Neural cell (in vitro differentiated cells): Measurements from ENCODE around the gene KLHL2. TPM values are rescaled to one million over a fixed set of nuclear protein-coding genes. Genes with fewer than 3 reads are reported as not detected.
"Not testable (repeated sequence)": the region's sequence is repeated elsewhere in the genome, so short reads cannot be mapped to it uniquely, and the experiment has no call there.

Experiments
- H2AFZ ChIP-seq: fragments of 200-600, 300-800 bp; sonication (generic), shearing (Covaris generic); 2 replicates; pipeline ENCODE4 v1.6.0; 2014; ENCODE audit warnings: low read depth, mild to moderate bottlenecking, antibody characterized with exemption, low read length, moderate library complexity
- H3F3A ChIP-seq: fragments of 200-600 bp; shearing (Covaris generic); 2 replicates; pipeline ENCODE4 v1.6.1; 2016; ENCODE audit warnings: mild to moderate bottlenecking, moderate library complexity, mixed read lengths, antibody characterized with exemption, low read length; ENCODE audit not compliant: insufficient read depth, poor library complexity, severe bottlenecking
- H3K27ac ChIP-seq: fragments of 200-600, 300-800 bp; sonication (generic), shearing (Covaris generic); 2 replicates; pipeline ENCODE4 v1.5.1; 2014; ENCODE audit warnings: mild to moderate bottlenecking, low read length, moderate library complexity
- H3K27me3 ChIP-seq: fragments of 300-800, 200-600 bp; sonication (generic), shearing (Covaris generic); 2 replicates; pipeline ENCODE4 v1.6.0; 2014; ENCODE audit warnings: mild to moderate bottlenecking, low read depth, low read length, moderate library complexity; ENCODE audit not compliant: insufficient read depth
- H3K36me3 ChIP-seq: fragments of 300-800, 200-600 bp; sonication (generic), shearing (Covaris generic); 2 replicates; pipeline ENCODE4 v1.5.1; 2014; ENCODE audit warnings: mild to moderate bottlenecking, antibody characterized with exemption, low read length, moderate library complexity; ENCODE audit not compliant: insufficient read depth
- H3K4me2 ChIP-seq: fragments of 300-800, 200-600 bp; sonication (generic), shearing (Covaris generic); 2 replicates; pipeline ENCODE4 v1.6.0; 2014; ENCODE audit warnings: mild to moderate bottlenecking, low read length
- H3K4me3 ChIP-seq: fragments of 300-800, 200-600 bp; sonication (generic), shearing (Covaris generic); 2 replicates; pipeline ENCODE4 v1.5.1; 2014; ENCODE audit warnings: mild to moderate bottlenecking, low read length, moderate library complexity
- H3K79me2 ChIP-seq: fragments of 200-600 bp; shearing (Covaris generic); replicated peaks from 2 replicates; pipeline ENCODE4 v1.6.0; 2014; ENCODE audit warnings: mild to moderate bottlenecking, low read length, moderate library complexity; ENCODE audit not compliant: insufficient read depth
- H3K9ac ChIP-seq: fragments of 300-800, 200-600 bp; sonication (generic), shearing (Covaris generic); 2 replicates; pipeline ENCODE4 v1.6.1; 2016; ENCODE audit warnings: mild to moderate bottlenecking, low read length, mixed read lengths
- H3K9me2 ChIP-seq: fragments of 200-600 bp; shearing (Covaris generic); 2 replicates; pipeline ENCODE4 v1.6.1; 2016; ENCODE audit warnings: mild to moderate bottlenecking, low read length, mixed read lengths; ENCODE audit not compliant: insufficient read depth
- H3K9me3 ChIP-seq: fragments of 200-600, 300-800 bp; sonication (generic), shearing (Covaris generic); 2 replicates; pipeline ENCODE4 v1.6.1; 2016; ENCODE audit warnings: mild to moderate bottlenecking, mixed run types, low read length, moderate library complexity, mixed read lengths
- H4K20me1 ChIP-seq: fragments of 200-600 bp; shearing (Covaris generic); 2 replicates; pipeline ENCODE4 v1.6.1; 2016; ENCODE audit warnings: mild to moderate bottlenecking, mixed run types; ENCODE audit not compliant: insufficient read depth
- EZH2 ChIP-seq: fragments of 200-600, 300-800 bp; shearing (Covaris generic), sonication (generic); IDR thresholded peaks from 2 replicates; pipeline ENCODE4 v1.6.1; 2014; ENCODE audit warnings: antibody characterized with exemption, low read length, borderline replicate concordance, mild to moderate bottlenecking; ENCODE audit not compliant: insufficient read depth, poor library complexity, severe bottlenecking
- MXI1 ChIP-seq: fragments of 450-650 bp; conservative IDR thresholded peaks from 2 replicates; pipeline ENCODE4 v1.6.1; 2014; ENCODE audit warnings: antibody characterized with exemption, mild to moderate bottlenecking; ENCODE audit not compliant: poor library complexity, severe bottlenecking
- POLR2AphosphoS5 ChIP-seq: IDR thresholded peaks from 2 replicates; pipeline ENCODE4 v1.6.1; 2012
- RAD21 ChIP-seq: fragments of 450-650 bp; conservative IDR thresholded peaks from 2 replicates; pipeline ENCODE4 v1.6.1; 2014; ENCODE audit warnings: antibody characterized with exemption, mild to moderate bottlenecking, moderate library complexity
- SMC3 ChIP-seq: fragments of 450-650 bp; conservative IDR thresholded peaks from 2 replicates; pipeline ENCODE4 v1.6.1; 2014; ENCODE audit warnings: antibody characterized with exemption, mild to moderate bottlenecking, moderate library complexity; ENCODE audit not compliant: poor library complexity
- TAF1 ChIP-seq: IDR thresholded peaks from 2 replicates; pipeline ENCODE4 v1.6.1; 2012; ENCODE audit warnings: low read depth
- polyA plus RNA-seq: library from polyadenylated mRNA; depleted of rRNA; stranded (reverse); fragments of >200 nt; gene quantifications from 2 replicates; pipeline ENCODE4 v1.2.3, GENCODE V29; 2014
- TF ChIP-seq, protein P1 (sequence below): fragments of 450-650 bp; IDR thresholded peaks from 2 replicates; pipeline ENCODE4 v1.5.1; 2014; ENCODE audit warnings: antibody characterized with exemption, mild to moderate bottlenecking, moderate library complexity; ENCODE audit not compliant: poor library complexity, severe bottlenecking

KLHL2 gene
- polyA plus RNA-seq, 1 donor from 2014 or later: 42.8 TPM

DNA sequence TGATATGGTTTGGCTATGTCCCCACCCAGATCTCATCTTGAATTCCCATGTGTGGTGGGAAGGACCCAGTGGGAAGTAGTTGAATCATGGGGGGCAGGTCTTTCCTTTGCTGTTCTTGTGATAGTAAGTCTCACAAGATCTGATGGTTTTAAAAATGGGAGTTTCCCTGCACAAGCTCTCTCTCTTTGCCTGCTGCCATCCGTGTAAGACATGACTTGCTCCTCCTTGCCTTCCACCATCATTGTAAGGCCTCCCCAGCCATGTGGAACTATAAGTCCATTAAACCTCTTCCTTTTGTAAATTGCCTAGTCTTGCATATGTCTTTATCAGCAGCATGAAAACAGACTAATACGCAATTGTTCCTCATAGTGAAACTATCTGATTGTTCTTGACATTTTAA, 66.1 kb downstream of the KLHL2 start:
- H3K9me2 ChIP-seq, H3K4me3 ChIP-seq, H2AFZ ChIP-seq, H3K36me3 ChIP-seq, H4K20me1 ChIP-seq, H3K27ac ChIP-seq, H3K4me2 ChIP-seq, H3K9ac ChIP-seq, H3K79me2 ChIP-seq, H3K27me3 ChIP-seq, H3F3A ChIP-seq, H3K9me3 ChIP-seq: not testable (repeated sequence)

DNA sequence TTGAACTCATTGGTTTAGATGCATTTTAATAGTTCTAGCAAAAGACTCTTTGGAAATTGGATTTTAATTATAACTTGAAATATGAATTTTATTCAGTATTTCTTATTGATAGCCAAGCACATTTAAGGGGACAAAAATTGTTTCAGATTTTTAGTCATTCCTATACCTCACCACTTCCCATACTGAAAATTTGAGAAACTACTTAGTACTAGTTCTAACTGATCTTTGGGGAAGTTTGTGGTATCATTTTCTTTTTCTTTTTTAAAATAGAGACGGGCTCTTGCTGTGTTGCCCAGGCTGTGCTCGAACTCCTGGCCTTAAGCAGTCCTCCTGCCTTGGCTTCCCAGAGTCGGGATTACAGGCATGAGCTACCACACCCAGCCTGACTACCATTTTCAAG, 68.0 kb downstream of the KLHL2 start:
- not testable (repeated sequence) for H3K4me2 ChIP-seq, H3K36me3 ChIP-seq, H3K27me3 ChIP-seq, H3K27ac ChIP-seq, H4K20me1 ChIP-seq, H3F3A ChIP-seq, H3K79me2 ChIP-seq, H3K9me2 ChIP-seq, H3K9me3 ChIP-seq, H3K9ac ChIP-seq, H2AFZ ChIP-seq, H3K4me3 ChIP-seq

DNA sequence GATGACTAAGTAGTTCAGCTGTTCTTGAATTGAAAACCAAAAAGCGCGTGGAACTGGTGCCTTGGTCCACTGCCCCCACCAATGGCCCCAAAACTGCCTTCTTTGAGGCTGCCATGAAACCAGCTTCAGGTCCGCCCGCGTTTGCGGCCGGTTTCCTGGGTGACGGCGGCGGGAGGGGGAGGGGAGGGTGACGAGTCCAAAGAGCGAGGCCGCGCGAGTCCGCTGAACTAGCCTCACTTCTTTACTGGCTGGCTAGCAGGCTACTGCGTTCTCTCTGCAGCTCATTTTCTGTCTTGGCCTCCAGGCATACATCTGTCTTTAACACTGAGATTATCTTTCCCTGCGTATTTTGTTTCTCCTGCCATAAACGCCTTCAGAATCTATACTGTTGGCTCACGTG, 72.2 kb downstream of the KLHL2 start:
- not testable (repeated sequence) for H3K27me3 ChIP-seq, H3K4me3 ChIP-seq, H3K9me3 ChIP-seq, H3K4me2 ChIP-seq, H3F3A ChIP-seq, H3K9me2 ChIP-seq, H3K27ac ChIP-seq, H2AFZ ChIP-seq, H3K9ac ChIP-seq, H4K20me1 ChIP-seq, H3K79me2 ChIP-seq, H3K36me3 ChIP-seq

DNA sequence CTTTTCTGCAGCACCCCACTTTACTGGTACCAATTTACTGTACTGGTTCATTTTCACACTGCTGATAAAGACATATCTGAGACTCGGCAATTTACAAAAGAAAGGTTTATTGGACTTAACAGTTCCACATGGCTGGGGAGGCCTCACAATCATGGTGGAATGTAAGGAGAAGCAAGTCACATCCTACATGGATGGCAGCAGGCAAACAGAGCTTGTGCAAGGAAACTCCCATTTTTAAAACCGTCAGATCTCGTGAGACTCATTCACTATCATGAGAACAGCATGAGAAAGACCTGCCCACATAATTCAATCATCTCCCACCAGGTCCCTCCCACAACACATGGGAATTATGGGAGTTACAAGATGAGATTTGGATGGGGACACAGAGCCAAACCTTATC, 77.3 kb downstream of the KLHL2 start:
- not testable (repeated sequence) for H3K9ac ChIP-seq, H3K9me2 ChIP-seq, H3K4me3 ChIP-seq, H3F3A ChIP-seq, H3K36me3 ChIP-seq, H3K27me3 ChIP-seq, H3K79me2 ChIP-seq, H3K4me2 ChIP-seq, H3K27ac ChIP-seq, H4K20me1 ChIP-seq, H3K9me3 ChIP-seq, H2AFZ ChIP-seq

DNA sequence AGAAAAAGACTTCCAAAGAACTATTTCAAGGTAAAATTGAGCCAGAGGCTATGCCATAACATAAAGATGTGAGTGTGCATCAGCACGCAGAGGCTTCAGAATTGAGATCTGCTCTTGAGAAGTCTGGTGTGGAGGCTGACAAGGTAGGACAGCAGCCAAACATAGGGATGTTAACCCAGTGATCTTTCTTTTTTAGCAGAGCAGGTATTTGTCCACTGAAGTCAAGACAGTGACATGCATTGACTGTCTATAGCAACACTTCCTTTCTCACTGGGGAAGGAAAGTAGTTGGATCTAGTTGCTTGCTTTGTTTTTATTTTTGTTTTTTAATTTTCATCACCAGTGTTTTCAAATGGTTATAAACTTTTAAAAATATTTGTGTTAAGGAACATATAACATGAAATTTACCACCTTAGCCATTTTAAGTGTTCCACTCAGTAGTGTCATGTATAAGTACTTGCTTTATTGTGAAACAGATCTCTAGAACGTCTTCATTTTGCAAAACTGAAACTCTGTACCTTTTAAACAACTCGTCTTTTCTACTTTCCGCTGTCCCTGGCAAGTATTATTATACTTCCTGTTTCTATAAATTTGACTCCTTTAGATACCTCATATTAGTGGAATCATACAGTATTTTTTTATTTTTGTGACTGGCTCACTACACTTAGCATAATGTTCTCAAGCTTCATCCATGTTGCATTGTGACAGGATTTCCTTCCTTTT, 79.4 kb downstream of the KLHL2 start:
- not testable (repeated sequence) for H3K4me3 ChIP-seq, H4K20me1 ChIP-seq, H3K36me3 ChIP-seq, H3K4me2 ChIP-seq, H3K9me3 ChIP-seq, H3K79me2 ChIP-seq, H3K9ac ChIP-seq, H3K27ac ChIP-seq, H2AFZ ChIP-seq, H3F3A ChIP-seq, H3K9me2 ChIP-seq, H3K27me3 ChIP-seq

DNA sequence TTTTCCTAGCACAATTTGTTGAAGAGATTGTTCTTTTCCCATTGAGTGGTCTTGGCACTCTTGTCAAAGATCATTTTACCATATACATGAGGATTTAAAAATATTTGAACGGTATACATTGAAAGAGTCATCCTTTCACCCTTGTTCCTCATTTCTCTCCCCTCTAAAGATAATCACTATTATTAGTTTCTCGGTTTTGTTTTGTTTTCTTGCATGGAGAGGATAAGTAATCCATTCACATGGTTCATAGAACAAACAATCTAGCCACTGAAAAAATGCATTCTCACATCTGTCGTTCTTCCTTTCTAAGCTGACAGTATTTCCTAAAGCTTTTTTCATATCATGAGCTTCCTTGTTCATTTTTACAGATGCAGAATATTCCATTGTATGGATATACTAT, 80.9 kb downstream of the KLHL2 start:
- H3K4me2 ChIP-seq: no peak overlapping the region
- no peak overlapping the region for H3K27ac ChIP-seq
- H4K20me1 ChIP-seq: no peaks in the 10 kb centered on the region
- no peak overlapping the region for H2AFZ ChIP-seq
- H3F3A ChIP-seq: no peaks in the 10 kb centered on the region
- no peaks in the 10 kb centered on the region for H3K36me3 ChIP-seq
- no peaks in the 10 kb centered on the region for H3K9me3 ChIP-seq
- H3K9ac ChIP-seq: no peak overlapping the region
- H3K9me2 ChIP-seq: no peaks in the 10 kb centered on the region
- no peaks in the 10 kb centered on the region for H3K27me3 ChIP-seq
- no peaks in the 10 kb centered on the region for H3K79me2 ChIP-seq
- no peak overlapping the region for H3K4me3 ChIP-seq
- TF ChIP-seq SMC3: no peak
- no peak for TF ChIP-seq RAD21
- no peak for TF ChIP-seq TAF1
- no peak for TF ChIP-seq POLR2AphosphoS5
- no peak for TF ChIP-seq MXI1
- no peak for TF ChIP-seq EZH2
- TF ChIP-seq, protein P1, sequence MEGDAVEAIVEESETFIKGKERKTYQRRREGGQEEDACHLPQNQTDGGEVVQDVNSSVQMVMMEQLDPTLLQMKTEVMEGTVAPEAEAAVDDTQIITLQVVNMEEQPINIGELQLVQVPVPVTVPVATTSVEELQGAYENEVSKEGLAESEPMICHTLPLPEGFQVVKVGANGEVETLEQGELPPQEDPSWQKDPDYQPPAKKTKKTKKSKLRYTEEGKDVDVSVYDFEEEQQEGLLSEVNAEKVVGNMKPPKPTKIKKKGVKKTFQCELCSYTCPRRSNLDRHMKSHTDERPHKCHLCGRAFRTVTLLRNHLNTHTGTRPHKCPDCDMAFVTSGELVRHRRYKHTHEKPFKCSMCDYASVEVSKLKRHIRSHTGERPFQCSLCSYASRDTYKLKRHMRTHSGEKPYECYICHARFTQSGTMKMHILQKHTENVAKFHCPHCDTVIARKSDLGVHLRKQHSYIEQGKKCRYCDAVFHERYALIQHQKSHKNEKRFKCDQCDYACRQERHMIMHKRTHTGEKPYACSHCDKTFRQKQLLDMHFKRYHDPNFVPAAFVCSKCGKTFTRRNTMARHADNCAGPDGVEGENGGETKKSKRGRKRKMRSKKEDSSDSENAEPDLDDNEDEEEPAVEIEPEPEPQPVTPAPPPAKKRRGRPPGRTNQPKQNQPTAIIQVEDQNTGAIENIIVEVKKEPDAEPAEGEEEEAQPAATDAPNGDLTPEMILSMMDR: no peak
